Stimulated activated CD8-positive, alpha-beta memory T cell treated with anti-CD3 and anti-CD28 coated beads, Interleukin-12 subunit alpha, Interleukin-12 subunit beta, amount 100 ng/mL, for 1 hour (primary cell): ENCODE measurements around the gene CMTR1.
"Not testable (repeated sequence)": the region's sequence is repeated elsewhere in the genome, so short reads cannot be mapped to it uniquely, and the experiment has no call there.

ENCODE experiments used
- DNase-seq: peaks from one replicate; pipeline ENCODE4 v3.0.0-alpha.2; 2020; ENCODE audit warnings: low read depth

The CMTR1 gene, protein sequence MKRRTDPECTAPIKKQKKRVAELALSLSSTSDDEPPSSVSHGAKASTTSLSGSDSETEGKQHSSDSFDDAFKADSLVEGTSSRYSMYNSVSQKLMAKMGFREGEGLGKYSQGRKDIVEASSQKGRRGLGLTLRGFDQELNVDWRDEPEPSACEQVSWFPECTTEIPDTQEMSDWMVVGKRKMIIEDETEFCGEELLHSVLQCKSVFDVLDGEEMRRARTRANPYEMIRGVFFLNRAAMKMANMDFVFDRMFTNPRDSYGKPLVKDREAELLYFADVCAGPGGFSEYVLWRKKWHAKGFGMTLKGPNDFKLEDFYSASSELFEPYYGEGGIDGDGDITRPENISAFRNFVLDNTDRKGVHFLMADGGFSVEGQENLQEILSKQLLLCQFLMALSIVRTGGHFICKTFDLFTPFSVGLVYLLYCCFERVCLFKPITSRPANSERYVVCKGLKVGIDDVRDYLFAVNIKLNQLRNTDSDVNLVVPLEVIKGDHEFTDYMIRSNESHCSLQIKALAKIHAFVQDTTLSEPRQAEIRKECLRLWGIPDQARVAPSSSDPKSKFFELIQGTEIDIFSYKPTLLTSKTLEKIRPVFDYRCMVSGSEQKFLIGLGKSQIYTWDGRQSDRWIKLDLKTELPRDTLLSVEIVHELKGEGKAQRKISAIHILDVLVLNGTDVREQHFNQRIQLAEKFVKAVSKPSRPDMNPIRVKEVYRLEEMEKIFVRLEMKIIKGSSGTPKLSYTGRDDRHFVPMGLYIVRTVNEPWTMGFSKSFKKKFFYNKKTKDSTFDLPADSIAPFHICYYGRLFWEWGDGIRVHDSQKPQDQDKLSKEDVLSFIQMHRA

DNA sequence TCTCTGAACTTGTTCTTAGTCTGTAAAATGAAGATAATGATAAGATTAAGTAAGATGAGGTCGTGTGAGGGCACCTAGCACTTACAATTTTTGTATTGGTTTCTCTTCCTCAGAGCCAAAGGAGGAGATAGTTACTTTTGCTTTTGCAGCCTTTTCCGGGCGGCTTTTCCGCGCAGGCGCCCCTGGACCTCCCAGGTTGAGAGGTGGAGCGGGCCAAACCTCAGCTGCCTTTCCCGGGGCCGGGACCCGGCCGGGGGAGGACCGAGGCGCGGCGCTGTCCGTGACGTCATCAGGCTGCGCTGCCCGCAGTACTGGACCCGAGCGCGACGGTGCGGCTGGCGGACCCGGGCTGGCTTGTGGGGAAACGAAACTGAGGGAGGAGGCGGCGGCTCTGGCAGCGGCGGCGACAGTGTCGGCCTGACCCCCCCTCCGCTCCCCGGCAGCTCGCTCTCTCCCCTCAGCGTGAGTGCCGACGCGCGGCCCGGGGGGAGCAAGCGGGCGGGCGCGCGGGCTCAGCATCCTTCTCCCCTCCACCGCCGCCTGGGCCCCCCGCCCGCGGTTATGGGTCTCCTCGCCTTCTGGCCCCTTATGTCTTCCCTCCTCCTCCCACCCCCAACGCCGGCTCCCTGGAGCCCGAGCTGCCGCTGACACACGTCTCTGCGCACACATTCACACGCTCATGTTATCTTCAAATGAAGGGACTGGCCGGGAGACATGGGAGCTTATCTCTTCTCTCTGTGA lies at the start of gene CMTR1:
Gene CMTR1, plus strand, starts transcription at position 306 of the 741 bp plus-strand sequence. CDS start 2,409 bp downstream, outside the sequence.
- peak; percentile 93 for DNase-seq

DNA sequence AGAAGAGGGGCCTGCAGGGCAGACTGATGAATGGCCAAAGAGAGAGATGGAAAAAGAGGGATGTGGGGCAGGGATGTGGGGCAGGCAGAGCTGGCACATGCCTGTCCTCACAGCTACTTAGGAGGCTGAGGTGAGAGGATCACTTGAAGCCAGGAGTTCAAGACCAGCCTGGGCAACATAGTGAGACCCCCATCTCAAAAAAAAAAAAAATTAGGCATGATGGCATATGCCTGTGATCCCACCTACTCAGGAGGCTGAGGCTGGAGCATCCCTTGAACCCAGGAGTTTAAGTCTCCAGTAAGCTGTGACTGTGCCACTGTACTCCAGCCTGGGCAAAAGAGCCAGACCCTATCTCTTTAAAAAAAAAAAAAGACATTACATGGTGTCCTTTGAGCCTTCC lies 44.4 kb upstream of the CMTR1 start:
- DNase-seq: no peak

DNA sequence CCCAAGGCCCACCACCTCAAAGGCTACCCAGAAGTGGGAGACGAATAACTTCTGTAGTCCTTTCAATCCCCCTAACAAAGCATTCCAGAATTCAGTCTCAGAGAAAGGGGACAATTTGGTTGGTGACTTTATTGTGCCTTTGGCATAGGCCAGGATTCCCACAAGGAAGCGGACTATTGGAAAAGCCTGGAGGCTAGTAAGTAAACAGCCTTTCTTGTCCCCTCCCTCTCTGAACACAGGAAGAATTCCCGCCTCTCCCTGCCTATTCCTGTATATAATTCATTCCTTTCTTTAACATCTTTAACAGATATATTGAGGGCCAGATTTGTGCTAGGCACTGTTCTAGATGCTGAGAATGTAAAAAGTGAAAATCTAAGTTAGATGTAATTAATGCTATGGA lies 43.2 kb upstream of the CMTR1 start:
- DNase-seq: no peak

DNA sequence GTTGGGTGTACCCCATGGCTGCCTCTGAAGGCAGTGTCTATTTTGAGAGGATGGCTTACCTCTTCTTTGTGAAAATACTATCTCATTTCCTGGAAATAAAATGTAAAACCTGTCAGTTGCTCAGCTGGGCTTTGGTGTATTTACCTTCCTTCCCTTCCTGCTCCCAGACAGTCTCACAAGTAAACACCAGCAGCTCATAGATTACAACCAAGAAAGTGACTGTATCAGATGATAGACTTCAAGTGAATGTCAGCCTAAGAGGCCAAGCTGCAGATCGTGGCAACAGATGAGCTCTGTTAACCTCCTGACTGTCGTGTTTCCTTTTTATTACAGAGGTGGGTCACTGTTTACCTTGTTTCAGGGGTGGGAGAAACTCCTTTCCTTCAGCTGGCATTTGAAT lies 41.9 kb upstream of the CMTR1 start:
- DNase-seq: no peak

DNA sequence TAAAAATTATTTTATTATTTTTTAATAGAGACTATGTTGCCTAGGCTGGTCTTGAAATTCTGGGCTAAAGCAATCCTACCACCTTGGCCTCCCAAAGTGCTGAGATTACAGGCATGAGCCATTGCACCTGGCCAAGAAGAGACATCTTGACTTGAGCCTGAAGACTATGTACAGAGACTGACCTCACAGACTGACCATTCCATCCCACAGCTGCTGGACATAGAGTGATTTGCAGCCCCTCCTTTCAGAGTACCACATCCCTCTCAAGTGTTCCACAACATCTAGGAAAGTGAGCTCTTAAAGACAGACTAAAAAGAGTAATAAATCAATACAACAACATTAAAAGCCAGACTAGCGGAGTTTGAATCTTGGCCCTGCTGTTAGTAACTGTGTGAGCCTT lies 40.2 kb upstream of the CMTR1 start:
- no peak for DNase-seq

DNA sequence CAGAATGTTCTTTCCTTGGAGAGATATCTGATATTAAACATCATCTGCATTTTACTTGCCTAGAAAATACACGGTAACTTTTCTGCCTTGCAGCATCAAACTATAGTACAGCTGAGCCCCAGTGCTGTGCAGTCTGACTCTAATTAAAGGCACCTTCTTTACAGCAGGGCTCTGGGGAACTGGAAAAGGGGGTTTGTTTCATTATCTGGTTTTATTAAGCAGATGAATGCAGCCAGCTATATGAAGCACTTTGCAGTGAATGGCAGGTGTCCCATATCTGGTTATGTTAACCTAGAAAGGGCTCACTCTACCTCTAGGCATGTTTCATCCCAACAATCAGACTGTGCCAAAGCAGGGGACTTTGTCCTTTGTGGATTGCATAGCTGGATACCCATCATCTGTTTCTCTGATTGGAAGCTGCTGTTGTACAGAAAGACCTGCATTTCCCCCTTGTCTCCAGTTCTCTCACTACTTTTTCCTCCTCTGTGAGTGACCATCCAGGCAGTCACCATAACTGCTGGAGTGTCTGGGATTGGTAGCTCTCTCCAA lies 39.6 kb upstream of the CMTR1 start:
- DNase-seq: no peak

DNA sequence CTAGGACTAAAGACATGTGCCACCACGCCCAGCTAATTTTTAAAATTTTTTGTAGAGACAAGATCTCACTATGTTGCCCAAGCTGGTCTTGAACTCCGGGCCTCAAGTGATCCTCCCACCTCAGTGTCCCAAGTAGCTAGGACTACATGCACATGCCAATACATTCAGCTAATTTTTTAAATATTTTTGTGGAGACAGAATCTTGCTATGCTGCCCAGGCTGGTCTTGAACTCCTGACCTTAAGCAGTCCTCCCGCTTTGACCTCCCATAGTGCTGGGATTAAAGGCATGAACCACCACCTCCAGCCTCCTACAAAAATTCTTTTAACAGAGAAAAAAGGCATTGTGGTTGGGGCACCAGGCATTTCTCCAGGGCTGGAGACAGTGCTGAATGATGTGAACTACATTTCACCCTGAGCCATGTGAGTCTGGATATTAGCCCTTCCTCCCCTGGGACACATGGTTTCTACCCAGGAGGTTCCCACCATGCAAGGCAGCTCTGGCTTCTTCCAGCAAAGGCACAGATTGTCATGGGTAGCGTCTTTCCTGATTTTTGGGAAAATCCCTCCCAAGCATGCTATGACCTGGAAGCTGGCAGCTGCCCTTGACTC lies 36.3 kb upstream of the CMTR1 start:
- no peak for DNase-seq

DNA sequence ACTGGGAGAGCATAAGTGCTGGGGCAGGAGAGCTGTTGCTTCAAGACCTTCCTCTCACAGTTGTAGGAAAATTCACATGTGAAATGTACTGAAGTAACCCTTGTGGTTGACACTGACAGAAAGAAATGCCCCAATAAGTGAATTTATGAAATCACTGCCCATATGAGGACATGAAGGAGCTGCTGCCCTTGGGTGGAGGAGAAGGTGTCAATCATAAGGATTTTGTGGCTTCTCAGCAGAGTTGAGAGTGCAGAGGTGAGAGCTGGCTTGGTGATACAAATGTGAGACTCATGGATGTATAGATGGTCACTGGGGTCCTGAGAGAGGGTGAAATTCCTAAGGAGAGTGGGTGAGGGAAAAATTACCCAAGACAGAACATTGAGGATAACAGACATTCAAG lies 33.9 kb upstream of the CMTR1 start:
- no peak for DNase-seq

DNA sequence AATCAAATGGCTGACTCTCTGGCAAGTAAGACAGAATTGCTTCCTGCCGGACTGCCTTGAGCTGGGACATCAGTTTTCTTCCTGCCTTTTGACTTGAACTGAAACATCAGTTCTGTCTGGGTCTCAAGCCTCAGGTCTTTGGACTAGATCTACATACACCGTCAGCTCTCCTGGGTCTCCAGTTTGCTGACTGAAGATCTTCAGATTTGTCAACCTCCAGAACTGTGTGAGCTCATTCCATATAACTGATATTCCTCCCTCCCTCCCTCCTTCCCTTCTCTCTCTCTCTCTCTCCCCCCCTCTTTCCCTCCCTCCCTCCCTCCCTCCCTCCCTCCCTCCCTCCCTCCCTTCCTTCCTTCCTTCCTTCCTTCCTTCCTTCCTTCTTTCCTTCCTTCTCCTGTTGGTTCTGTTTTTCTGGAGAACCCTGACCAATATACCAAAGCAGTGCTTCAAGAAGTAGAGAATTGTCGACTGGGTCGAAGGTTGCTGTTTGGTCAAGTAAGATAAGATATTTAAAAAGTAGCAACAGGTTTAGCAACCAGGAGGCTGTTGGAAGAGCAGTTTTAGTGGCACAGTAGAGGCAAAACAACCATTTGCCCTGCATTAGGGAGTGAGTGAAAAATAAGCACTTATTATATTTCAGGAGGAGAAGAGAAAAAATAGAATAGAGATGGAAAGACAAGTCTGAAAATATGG lies 33.1 kb upstream of the CMTR1 start:
- DNase-seq: no peak

DNA sequence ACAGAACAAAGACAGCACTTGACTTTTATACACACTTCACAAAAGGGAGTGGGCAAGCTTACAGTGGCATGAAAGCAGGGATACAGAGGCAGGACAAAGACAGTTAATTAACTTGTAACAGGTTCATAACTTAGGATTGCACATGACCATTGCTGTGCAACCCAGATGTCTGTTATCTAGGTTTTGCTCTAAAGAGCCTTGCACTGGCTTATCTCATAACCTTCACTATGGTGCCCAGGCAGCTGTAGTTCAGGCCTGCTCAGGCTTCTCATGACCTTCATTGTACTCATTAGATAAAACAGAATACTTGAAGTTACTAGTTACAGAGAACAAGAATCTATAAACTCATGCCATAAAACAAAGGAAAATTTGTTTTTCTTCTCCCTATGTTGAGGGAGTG lies 31.4 kb upstream of the CMTR1 start:
- DNase-seq: not testable (repeated sequence)

DNA sequence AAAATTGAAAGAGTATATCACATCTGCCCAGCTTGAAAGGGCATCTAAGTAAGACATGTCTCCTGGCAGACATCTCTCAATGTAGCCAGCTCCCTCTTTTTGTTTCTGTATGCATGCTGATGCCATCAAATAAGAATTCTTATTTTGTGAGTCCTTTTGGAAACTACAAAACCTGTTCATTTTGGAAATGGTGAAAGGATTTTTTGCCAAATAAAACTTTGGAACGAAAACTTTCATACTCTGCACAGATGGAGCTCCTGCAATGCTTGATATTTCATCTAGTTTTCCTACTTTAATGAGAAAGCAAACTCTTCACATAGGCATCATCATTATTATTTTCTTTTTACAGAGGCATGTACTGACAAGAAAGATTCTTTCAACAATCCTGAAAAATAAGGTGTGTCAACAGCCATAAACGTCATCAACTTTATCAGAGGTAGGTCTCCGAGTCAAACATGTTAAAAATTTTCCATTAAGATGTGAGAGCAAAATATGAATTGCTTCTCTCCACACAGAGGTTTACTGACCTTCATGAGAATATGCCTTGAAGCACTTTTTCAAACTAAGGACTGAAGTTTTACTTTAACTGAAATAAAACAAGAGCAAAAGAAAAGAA lies 26.2 kb upstream of the CMTR1 start:
- no peak for DNase-seq

DNA sequence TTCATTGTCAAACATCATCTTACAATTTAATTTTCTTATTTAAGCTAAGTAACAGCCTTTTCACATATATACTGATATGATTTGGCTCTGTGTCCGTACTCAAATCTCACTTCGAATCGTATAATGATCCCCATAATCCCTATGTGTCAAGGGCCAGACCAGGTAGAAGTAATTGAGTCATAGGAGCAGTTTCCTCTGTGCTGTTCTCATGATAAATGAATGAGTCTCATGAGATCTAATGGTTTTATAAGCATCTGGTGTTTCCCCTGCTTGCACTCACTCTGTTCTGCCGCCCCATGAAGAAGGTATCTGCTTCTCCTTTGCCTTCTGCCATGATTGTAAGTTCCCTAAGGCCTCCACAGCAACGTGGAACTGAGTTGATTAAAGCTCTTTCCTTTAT lies 25.1 kb upstream of the CMTR1 start:
- no peak for DNase-seq

DNA sequence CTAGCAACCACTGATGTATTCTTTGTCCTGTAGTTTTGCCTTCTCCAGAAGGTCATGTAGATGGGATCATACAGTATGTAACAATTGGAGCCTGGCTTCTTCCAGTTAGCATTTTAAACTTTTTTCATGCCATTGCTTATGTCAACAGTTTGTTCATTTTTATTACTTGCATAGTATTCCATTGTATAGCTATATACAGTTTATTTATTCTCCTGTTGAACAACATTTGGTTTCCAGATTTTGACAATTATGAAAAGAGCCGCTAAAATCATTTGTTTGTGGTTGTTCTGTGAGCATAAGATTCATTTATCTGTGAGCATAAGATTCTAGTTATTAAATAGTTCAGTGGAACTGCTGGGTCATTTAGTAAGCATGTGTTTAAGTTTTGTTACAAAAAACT lies 23.5 kb upstream of the CMTR1 start:
- DNase-seq: no peak

DNA sequence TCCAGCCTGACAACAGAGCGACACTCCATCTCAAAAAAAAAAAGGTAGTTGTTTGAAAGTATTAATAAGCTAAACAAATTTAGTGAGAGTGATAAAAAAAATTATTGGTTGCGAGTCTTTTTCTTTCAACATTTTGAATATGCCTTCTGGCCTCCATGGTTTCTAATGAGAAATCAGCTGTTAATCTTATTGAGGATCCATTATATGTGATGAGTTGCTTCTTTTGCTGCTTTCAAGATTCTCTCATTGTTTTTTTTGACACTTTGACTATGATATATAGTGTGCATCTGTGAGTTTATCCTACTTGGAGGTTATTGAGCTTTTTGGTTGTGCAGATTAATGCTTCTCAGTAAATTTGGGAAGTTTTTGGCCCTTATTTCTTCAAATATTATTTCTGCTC lies 15.6 kb upstream of the CMTR1 start:
- no peak for DNase-seq

DNA sequence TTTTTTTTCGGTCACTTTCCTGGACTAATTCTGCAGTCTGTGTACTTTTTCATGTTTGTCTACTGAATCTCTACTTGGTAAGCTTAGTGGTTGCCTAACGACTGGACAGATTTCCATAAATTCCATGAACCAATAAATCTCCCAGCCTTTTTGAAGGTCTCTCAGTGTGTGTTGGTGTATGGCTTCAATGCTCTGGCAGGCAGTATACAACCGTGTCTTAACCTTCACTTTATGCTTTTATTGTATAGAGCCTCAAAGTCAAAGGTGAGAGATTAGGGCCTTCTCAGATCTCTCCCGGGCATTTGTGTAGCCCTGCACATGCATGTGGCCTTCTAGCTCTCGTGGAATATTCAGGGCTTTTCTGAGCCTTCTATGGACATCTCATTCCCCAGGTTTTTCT lies 14.3 kb upstream of the CMTR1 start:
- no peak for DNase-seq

DNA sequence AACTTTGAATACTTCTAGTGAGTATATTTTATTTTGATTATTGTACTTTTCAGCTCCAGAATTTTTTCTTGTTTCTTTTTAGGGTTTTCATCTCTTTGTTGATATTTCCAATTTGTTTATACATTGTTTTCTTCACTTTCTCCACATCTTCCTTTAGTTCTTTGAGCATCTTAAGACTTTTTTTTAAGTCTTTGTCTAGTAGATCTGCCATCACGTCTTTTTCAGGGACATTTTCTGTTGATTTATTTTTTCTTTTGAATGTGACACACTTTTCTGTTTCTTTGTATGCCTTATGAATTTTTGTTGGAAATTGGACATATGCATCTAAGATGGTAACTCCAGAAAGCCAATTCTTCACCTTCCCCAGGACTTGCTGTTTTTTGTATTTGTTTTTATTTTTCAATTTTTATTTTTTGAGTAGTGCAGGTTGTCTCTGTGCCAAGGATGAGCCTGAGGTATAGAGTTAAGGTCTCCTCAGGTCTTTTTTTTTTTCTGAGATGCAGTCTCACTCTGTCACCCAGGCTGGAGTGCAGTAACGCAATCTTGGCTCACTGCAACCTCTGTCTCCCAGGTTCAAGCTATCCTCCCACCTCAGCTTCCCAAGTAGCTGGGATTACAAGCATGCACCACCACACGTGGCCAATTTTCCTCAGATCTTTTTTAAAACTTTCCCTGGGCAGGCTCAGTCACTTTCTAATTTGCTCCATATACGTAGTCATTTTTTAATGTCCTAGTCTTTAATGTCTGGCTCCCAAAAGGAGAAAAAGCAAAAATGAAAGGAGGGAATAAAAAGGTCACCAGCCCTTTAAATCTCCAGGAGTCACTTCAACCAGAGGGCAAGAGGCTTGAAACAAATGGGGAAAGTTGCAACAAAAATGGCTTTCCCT lies 6.7 kb upstream of the CMTR1 start:
- DNase-seq: no peak

DNA sequence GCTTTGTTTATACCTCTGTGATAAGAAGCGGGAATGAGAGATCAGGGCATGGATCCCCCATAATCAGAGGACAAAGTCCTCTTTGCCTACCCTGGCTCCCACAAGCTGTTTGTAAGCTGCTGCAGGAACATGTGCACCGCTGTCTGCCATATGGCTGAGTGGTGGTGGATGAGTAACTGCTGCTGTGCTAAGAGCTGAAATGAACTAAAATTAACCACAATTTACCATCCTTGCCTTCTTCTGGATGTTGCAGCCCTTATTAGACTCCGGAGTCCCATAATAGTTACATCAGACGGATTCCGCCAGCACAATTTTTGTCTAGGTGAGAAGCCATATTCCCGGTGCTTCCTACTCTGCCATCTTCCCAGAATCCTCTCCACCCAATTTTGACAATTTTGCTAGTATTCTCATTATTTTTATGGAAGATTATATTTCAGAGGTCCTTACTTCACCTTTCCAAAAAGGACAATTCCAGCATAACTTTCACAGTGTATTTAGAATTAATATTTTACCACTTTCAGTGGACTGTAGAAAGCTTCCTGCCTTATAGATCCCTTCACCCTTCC lies 6.0 kb upstream of the CMTR1 start:
- no peak for DNase-seq

DNA sequence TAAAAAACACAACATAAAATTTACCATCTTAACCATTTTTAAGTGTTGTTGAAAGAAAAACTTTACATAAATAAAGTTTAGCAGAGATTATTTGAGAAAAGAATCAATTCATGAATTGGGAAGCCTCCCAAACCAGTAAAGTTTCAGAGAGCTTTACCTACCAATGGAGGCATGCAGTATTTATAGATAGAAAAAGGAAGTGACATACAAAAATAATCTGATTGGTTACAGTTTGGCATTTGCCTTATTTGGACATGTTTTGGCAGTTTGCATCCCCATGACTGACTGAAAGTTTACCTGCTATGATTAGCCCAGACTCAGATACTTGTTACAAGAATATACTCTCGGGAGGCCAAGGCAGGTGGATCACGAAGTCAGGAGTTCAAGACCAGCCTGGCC lies 3.7 kb upstream of the CMTR1 start:
- DNase-seq: no peak

DNA sequence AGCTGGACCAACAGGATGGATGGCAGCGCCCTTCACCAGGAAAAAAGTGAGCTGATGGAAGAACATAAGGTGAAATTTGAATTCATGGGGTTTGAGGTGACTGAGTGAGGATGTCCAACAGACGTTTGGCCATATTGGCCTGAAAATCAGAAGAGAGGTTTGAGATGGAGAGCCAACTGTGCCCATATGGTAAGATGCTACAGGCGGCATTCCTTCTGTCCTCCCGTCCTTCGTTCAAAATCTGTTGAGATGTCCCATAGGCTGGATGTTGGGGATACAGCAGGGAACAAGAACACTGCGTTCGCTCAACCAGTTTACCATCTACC lies 468 bp upstream of the CMTR1 start:
- DNase-seq: no peak
